HepG2 (cell line): ENCODE results near the gene ALCAM. TPM values are rescaled to one million over a fixed set of nuclear protein-coding genes. Genes with fewer than 3 reads are reported as not detected.

ENCODE experiments used
- FLYWCH1 ChIP-seq: sonication (generic); formaldehyde crosslinking; IDR thresholded peaks from 2 replicates; pipeline ENCODE4 v1.8.1; 2023; ENCODE audit warnings: mild to moderate bottlenecking, missing genetic modification reagents
- JUN ChIP-seq: sonication (generic); formaldehyde crosslinking; IDR thresholded peaks from 2 replicates; pipeline ENCODE4 v1.4.0; 2020; ENCODE audit warnings: mild to moderate bottlenecking, missing genetic modification reagents
- KDM1A ChIP-seq: IDR thresholded peaks from 2 replicates; pipeline ENCODE4 v1.6.1; 2016; ENCODE audit warnings: missing compliant biosample characterization
- KDM3A ChIP-seq: IDR thresholded peaks from 2 replicates; pipeline ENCODE4 v1.6.1; 2018; ENCODE audit warnings: low read depth, missing compliant biosample characterization
- PAF1 ChIP-seq: IDR thresholded peaks from 2 replicates; pipeline ENCODE4 v1.6.1; 2016; ENCODE audit warnings: missing genetic modification reagents, missing compliant biosample characterization
- SETDB1 ChIP-seq: sonication (generic); formaldehyde crosslinking; IDR thresholded peaks from 2 replicates; pipeline ENCODE4 v1.5.1; 2020; ENCODE audit warnings: missing genetic modification reagents, mild to moderate bottlenecking, borderline replicate concordance
- ZEB1 ChIP-seq: IDR thresholded peaks from 2 replicates; pipeline ENCODE4 v1.6.1; 2012; ENCODE audit warnings: mild to moderate bottlenecking, low read depth, inconsistent platforms; ENCODE audit not compliant: insufficient replicate concordance
- ZNF264 ChIP-seq: sonication (generic); formaldehyde crosslinking; IDR thresholded peaks from 2 replicates; pipeline ENCODE4 v1.4.0; 2020; ENCODE audit warnings: missing genetic modification reagents
- polyA plus RNA-seq, 8 experiments: library from polyadenylated mRNA; depleted of rRNA in 3 of 8; stranded (reverse) in 7 of 8; unstranded in 1 of 8; fragments of >200 nt; fragmentation: Illumina TruSeq in 4 of 8; extraction: Trizol in 4 of 8; gene quantifications; 2 replicates each; pipeline versions ENCODE4 v1.2.1 to v1.2.3, GENCODE V29; 2011 to 2016; ENCODE audit warnings: low read depth in 4 of 8, missing spikeins in 1 of 8, mixed read lengths in 1 of 8; ENCODE audit not compliant: insufficient read depth in 1 of 8
- total RNA-seq, 5 experiments: library from RNA; depleted of rRNA; stranded (reverse); fragments of >200 nt; fragmentation: Illumina TruSeq; extraction: Trizol; gene quantifications; 2 replicates each; pipeline ENCODE4 v1.2.3, GENCODE V29; 2016; ENCODE audit warnings: low read depth in 1 of 5
- TF ChIP-seq, protein P1 (sequence below): sonication (generic); formaldehyde crosslinking; IDR thresholded peaks from 2 replicates; pipeline ENCODE4 v1.4.0; 2020; ENCODE audit warnings: missing genetic modification reagents
- TF ChIP-seq, protein P2 (sequence below): sonication (generic); formaldehyde crosslinking; IDR thresholded peaks from 2 replicates; pipeline ENCODE4 v1.9.0; 2021; ENCODE audit warnings: missing genetic modification reagents, borderline replicate concordance
- TF ChIP-seq, protein P3 (sequence below): IDR thresholded peaks from 2 replicates; pipeline ENCODE4 v1.6.1; 2016
- TF ChIP-seq, protein P4 (sequence below): sonication (generic); formaldehyde crosslinking; IDR thresholded peaks from 2 replicates; pipeline ENCODE4 v1.5.1; 2020; ENCODE audit warnings: missing genetic modification reagents, mild to moderate bottlenecking, borderline replicate concordance
- TF ChIP-seq, protein P5 (sequence below): sonication (generic); formaldehyde crosslinking; conservative IDR thresholded peaks from 2 replicates; pipeline ENCODE4 v1.8.1; 2023; ENCODE audit warnings: missing genetic modification reagents
- TF ChIP-seq, protein P6 (sequence below): sonication (generic); formaldehyde crosslinking; IDR thresholded peaks from 2 replicates; pipeline ENCODE4 v1.5.0; 2020; ENCODE audit warnings: missing genetic modification reagents, mild to moderate bottlenecking, borderline replicate concordance

Gene ALCAM
- total and polyA plus RNA-seq, 2 of the 13 experiments (the other 11 are each of a cell fraction or from before 2014, with no cell fraction given) = 26.0 to 33.1 TPM

GRCh38 chr3:105366326-105367062, at the start of gene ALCAM (continued):
- TF ChIP-seq, protein P1, sequence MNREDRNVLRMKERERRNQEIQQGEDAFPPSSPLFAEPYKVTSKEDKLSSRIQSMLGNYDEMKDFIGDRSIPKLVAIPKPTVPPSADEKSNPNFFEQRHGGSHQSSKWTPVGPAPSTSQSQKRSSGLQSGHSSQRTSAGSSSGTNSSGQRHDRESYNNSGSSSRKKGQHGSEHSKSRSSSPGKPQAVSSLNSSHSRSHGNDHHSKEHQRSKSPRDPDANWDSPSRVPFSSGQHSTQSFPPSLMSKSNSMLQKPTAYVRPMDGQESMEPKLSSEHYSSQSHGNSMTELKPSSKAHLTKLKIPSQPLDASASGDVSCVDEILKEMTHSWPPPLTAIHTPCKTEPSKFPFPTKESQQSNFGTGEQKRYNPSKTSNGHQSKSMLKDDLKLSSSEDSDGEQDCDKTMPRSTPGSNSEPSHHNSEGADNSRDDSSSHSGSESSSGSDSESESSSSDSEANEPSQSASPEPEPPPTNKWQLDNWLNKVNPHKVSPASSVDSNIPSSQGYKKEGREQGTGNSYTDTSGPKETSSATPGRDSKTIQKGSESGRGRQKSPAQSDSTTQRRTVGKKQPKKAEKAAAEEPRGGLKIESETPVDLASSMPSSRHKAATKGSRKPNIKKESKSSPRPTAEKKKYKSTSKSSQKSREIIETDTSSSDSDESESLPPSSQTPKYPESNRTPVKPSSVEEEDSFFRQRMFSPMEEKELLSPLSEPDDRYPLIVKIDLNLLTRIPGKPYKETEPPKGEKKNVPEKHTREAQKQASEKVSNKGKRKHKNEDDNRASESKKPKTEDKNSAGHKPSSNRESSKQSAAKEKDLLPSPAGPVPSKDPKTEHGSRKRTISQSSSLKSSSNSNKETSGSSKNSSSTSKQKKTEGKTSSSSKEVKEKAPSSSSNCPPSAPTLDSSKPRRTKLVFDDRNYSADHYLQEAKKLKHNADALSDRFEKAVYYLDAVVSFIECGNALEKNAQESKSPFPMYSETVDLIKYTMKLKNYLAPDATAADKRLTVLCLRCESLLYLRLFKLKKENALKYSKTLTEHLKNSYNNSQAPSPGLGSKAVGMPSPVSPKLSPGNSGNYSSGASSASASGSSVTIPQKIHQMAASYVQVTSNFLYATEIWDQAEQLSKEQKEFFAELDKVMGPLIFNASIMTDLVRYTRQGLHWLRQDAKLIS (CRISPR knock-in tag) = no peak
- TF ChIP-seq, protein P2, sequence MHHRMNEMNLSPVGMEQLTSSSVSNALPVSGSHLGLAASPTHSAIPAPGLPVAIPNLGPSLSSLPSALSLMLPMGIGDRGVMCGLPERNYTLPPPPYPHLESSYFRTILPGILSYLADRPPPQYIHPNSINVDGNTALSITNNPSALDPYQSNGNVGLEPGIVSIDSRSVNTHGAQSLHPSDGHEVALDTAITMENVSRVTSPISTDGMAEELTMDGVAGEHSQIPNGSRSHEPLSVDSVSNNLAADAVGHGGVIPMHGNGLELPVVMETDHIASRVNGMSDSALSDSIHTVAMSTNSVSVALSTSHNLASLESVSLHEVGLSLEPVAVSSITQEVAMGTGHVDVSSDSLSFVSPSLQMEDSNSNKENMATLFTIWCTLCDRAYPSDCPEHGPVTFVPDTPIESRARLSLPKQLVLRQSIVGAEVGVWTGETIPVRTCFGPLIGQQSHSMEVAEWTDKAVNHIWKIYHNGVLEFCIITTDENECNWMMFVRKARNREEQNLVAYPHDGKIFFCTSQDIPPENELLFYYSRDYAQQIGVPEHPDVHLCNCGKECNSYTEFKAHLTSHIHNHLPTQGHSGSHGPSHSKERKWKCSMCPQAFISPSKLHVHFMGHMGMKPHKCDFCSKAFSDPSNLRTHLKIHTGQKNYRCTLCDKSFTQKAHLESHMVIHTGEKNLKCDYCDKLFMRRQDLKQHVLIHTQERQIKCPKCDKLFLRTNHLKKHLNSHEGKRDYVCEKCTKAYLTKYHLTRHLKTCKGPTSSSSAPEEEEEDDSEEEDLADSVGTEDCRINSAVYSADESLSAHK (CRISPR knock-in tag) = no peak
- TF ChIP-seq, protein P3, sequence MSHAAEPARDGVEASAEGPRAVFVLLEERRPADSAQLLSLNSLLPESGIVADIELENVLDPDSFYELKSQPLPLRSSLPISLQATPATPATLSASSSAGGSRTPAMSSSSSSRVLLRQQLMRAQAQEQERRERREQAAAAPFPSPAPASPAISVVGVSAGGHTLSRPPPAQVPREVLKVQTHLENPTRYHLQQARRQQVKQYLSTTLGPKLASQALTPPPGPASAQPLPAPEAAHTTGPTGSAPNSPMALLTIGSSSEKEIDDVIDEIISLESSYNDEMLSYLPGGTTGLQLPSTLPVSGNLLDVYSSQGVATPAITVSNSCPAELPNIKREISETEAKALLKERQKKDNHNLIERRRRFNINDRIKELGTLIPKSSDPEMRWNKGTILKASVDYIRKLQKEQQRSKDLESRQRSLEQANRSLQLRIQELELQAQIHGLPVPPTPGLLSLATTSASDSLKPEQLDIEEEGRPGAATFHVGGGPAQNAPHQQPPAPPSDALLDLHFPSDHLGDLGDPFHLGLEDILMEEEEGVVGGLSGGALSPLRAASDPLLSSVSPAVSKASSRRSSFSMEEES (CRISPR knock-in tag) = peak; percentile 71; the same call in 1 of the 2 replicates
- no peak for TF ChIP-seq ZEB1
- peak; percentile 71; the same call in 1 of the 2 replicates for TF ChIP-seq JUN (CRISPR knock-in tag)
- no peak for TF ChIP-seq PAF1
- TF ChIP-seq, protein P4, sequence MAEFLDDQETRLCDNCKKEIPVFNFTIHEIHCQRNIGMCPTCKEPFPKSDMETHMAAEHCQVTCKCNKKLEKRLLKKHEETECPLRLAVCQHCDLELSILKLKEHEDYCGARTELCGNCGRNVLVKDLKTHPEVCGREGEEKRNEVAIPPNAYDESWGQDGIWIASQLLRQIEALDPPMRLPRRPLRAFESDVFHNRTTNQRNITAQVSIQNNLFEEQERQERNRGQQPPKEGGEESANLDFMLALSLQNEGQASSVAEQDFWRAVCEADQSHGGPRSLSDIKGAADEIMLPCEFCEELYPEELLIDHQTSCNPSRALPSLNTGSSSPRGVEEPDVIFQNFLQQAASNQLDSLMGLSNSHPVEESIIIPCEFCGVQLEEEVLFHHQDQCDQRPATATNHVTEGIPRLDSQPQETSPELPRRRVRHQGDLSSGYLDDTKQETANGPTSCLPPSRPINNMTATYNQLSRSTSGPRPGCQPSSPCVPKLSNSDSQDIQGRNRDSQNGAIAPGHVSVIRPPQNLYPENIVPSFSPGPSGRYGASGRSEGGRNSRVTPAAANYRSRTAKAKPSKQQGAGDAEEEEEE (CRISPR knock-in tag) = no peak
- TF ChIP-seq, protein P5, sequence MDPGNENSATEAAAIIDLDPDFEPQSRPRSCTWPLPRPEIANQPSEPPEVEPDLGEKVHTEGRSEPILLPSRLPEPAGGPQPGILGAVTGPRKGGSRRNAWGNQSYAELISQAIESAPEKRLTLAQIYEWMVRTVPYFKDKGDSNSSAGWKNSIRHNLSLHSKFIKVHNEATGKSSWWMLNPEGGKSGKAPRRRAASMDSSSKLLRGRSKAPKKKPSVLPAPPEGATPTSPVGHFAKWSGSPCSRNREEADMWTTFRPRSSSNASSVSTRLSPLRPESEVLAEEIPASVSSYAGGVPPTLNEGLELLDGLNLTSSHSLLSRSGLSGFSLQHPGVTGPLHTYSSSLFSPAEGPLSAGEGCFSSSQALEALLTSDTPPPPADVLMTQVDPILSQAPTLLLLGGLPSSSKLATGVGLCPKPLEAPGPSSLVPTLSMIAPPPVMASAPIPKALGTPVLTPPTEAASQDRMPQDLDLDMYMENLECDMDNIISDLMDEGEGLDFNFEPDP (CRISPR knock-in tag) = 0 out of 2 replicates have a peak, but pooled peaks have one; percentile 70
- TF ChIP-seq KDM3A = peak; percentile 90; the same call in 1 of the 2 replicates
- no peak for TF ChIP-seq KDM1A (CRISPR knock-in tag)
- TF ChIP-seq FLYWCH1 = peak; percentile 71; the same call in 1 of the 2 replicates
- TF ChIP-seq ZNF264 = 0 out of 2 replicates have a peak, but pooled peaks have one; percentile 66
- TF ChIP-seq, protein P6, sequence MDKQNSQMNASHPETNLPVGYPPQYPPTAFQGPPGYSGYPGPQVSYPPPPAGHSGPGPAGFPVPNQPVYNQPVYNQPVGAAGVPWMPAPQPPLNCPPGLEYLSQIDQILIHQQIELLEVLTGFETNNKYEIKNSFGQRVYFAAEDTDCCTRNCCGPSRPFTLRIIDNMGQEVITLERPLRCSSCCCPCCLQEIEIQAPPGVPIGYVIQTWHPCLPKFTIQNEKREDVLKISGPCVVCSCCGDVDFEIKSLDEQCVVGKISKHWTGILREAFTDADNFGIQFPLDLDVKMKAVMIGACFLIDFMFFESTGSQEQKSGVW (CRISPR knock-in tag) = no peak; the same call in 1 of the 2 replicates
- no peak for TF ChIP-seq SETDB1 (CRISPR knock-in tag)
